B cell (primary cell): ENCODE results near the gene TLX1. TPM values are rescaled to one million over a fixed set of nuclear protein-coding genes. Genes with fewer than 3 reads are reported as not detected.

Experiments
- ATAC-seq: fragments of 200-7000 bp; cut with Tn5 transposase; one replicate; pipeline ENCODE4 v1.10.0; 2021; ENCODE audit warnings: low read depth, mild to moderate bottlenecking, moderate number of reproducible peaks, moderate library complexity
- CTCF ChIA-PET: fragments of 350-600 bp; sonication (Branson Sonifier 250); formaldehyde crosslinking; loops from one replicate; lab custom pipeline; 2021; ENCODE audit warnings: antibody characterized with exemption, inconsistent platforms; lab: Charles Lee
- POLR2A ChIA-PET: fragments of 350-600 bp; sonication (Branson Sonifier 250); formaldehyde crosslinking; loops from one replicate; lab custom pipeline; 2021; ENCODE audit warnings: antibody characterized with exemption; lab: Charles Lee
- DNase-seq: peaks from one replicate; pipeline ENCODE4 v3.0.0; 2013
- H2AFZ ChIP-seq: 2 replicates; pipeline ENCODE4 v1.6.1; 2012; ENCODE audit warnings: mild to moderate bottlenecking, low read depth, low read length; ENCODE audit not compliant: insufficient read depth, poor library complexity, severe bottlenecking
- H3K27ac ChIP-seq, 2 donors: 1 replicate in 1 of 2; 2 replicates in 1 of 2; pipeline ENCODE4 v1.5.1; 2012 to 2013; ENCODE audit warnings: low read length in 2 of 2, mild to moderate bottlenecking in 2 of 2, moderate library complexity in 1 of 2
- H3K27me3 ChIP-seq, 4 experiments: fragments of 200-600 bp in 1 of 4; sonication (generic) in 1 of 4; replicated peaks in 1 of 4; 1 replicate in 2 of 4; 2 replicates in 2 of 4; pipeline versions ENCODE4 v1.6.1 to v1.7.0; 2013 to 2016; ENCODE audit warnings: low read length in 3 of 4, mild to moderate bottlenecking in 2 of 4, mixed read lengths in 1 of 4, moderate library complexity in 1 of 4; ENCODE audit not compliant: insufficient read depth in 4 of 4, control insufficient read depth in 3 of 4; ENCODE audit errors: control extremely low read depth in 1 of 4
- H3K36me3 ChIP-seq, 2 experiments: replicated peaks in 1 of 2; 1 replicate in 1 of 2; 2 replicates in 1 of 2; pipeline versions ENCODE4 v1.6.1 to v1.7.1; 2013; ENCODE audit warnings: low read length in 1 of 2; ENCODE audit not compliant: insufficient read depth in 2 of 2, control insufficient read depth in 1 of 2; ENCODE audit errors: control extremely low read depth in 1 of 2, extremely low read depth in 1 of 2
- H3K4me1 ChIP-seq, 2 donors: fragments of 200-600 bp in 1 of 2; sonication (generic) in 1 of 2; 1 replicate in 1 of 2; 2 replicates in 1 of 2; pipeline versions ENCODE4 v1.5.1 to v1.6.1; 2013 to 2017; ENCODE audit warnings: low read length in 2 of 2; ENCODE audit not compliant: control insufficient read depth in 2 of 2, insufficient read depth in 2 of 2
- H3K4me2 ChIP-seq: replicated peaks from 2 replicates; pipeline ENCODE3; 2012; ENCODE audit warnings: mild to moderate bottlenecking, low read depth, low read length; ENCODE audit not compliant: poor library complexity, severe bottlenecking
- H3K4me3 ChIP-seq, 5 experiments: fragments of 200-600 bp in 1 of 5; sonication (generic) in 1 of 5; 1 replicate in 3 of 5; 2 replicates in 2 of 5; pipeline versions ENCODE4 v1.5.1 to v1.7.0; 2011 to 2016; ENCODE audit warnings: low read length in 4 of 5, mild to moderate bottlenecking in 4 of 5, low read depth in 2 of 5, control low read depth in 1 of 5, moderate library complexity in 1 of 5; ENCODE audit not compliant: insufficient read depth in 1 of 5; ENCODE audit errors: control extremely low read depth in 1 of 5, extremely low read depth in 1 of 5
- H3K79me2 ChIP-seq: fragments of 200-600 bp; sonication (generic); one replicate; pipeline ENCODE4 v1.6.0; 2016; ENCODE audit warnings: low read length; ENCODE audit not compliant: control insufficient read depth, insufficient read depth
- H3K9ac ChIP-seq: fragments of 200-600 bp; sonication (generic); 2 replicates; pipeline ENCODE4 v1.6.1; 2017; ENCODE audit warnings: mild to moderate bottlenecking, low read length, moderate library complexity
- H3K9me3 ChIP-seq, 3 donors: one replicate each; pipeline versions ENCODE4 v1.6.1 to v1.7.1; 2013; ENCODE audit warnings: low read length in 2 of 3; ENCODE audit not compliant: control insufficient read depth in 2 of 3, insufficient read depth in 1 of 3; ENCODE audit errors: control extremely low read depth in 1 of 3
- H4K20me1 ChIP-seq: 2 replicates; pipeline ENCODE4 v1.6.0; 2012; ENCODE audit warnings: mild to moderate bottlenecking, low read length; ENCODE audit not compliant: insufficient read depth, control insufficient read depth, poor library complexity, severe bottlenecking
- H3K27ac Mint-ChIP-seq: one replicate; pipeline ENCODE4 v1.8.0; 2021; ENCODE audit warnings: mixed read lengths
- H3K27me3 Mint-ChIP-seq: one replicate; pipeline ENCODE4 v1.8.0; 2021; ENCODE audit warnings: mixed read lengths
- H3K4me1 Mint-ChIP-seq: one replicate; pipeline ENCODE4 v1.8.0; 2021; ENCODE audit warnings: mixed read lengths
- H3K4me3 Mint-ChIP-seq: one replicate; pipeline ENCODE4 v1.8.0; 2021; ENCODE audit warnings: mixed read lengths
- H3K9me3 Mint-ChIP-seq: one replicate; pipeline ENCODE4 v1.8.0; 2022; ENCODE audit warnings: mixed read lengths; ENCODE audit not compliant: insufficient read depth
- CTCF ChIP-seq: fragments of 200-600 bp; IDR thresholded peaks from one replicate; pipeline ENCODE4 v1.8.0; 2022; ENCODE audit warnings: antibody characterized with exemption, mild to moderate bottlenecking
- EZH2 ChIP-seq: IDR thresholded peaks from 2 replicates; pipeline ENCODE4 v1.6.1; 2012; ENCODE audit warnings: borderline replicate concordance, low read depth, mild to moderate bottlenecking, moderate library complexity, low read length; ENCODE audit not compliant: insufficient read depth, poor library complexity, severe bottlenecking
- WGBS: methylation state at CpG from one replicate; pipeline ENCODE4 v1.1.5; 2013; ENCODE audit warnings: missing lambda C conversion rate; ENCODE audit not compliant: insufficient coverage; 5-methylcytosine and 5-hydroxymethylcytosine counted together
- intact Hi-C: fragments of 100-400 bp; cut with micrococcal nuclease; formaldehyde crosslinking; loops from one replicate; pipeline ENCODE4 v1.10.0; 2022
- polyA plus RNA-seq: library from polyadenylated mRNA; depleted of rRNA; stranded (reverse); fragments of >200 nt; gene quantifications from 2 replicates; pipeline ENCODE4 v1.2.3, GENCODE V29; 2012
- total RNA-seq, 2 donors: library from RNA; stranded (reverse); fragments of 120-200 nt in 1 of 2; gene quantifications; 1 replicate in 1 of 2; 2 replicates in 1 of 2; pipeline versions ENCODE4 v1.2.3 to v1.2.4, GENCODE V29; 2013 to 2022

Gene TLX1
- total and polyA plus RNA-seq, 2 donors (not counting 1 experiment from before 2014, with no cell fraction given): not detected

DNA sequence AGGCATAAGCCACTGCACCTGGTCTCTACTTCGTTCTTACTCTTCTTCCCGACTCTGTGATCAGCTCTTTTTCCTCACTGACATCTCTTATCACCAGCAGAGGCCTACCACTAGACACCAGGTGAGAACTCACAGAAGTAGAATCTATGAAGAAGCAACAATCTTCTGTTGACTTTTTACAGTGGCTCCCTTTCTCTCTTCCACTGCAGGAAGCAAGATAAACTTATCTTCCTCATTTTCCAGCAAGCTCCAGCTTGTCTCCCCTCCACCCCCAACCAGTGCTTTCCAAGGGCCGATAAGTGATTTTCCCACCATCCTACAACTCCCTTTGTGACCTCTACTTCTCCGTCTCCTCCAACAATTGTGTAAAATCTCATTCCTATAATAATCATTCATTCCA, 45.5 kb downstream of the TLX1 start:
- Mint-ChIP-seq H3K9me3 (peaks cover 10% of the 10 kb centered on the region), H3K27ac (no peak overlapping the region), H3K27me3 (peaks cover 59% of the 10 kb centered on the region), H3K4me1 (peaks cover 2% of the 10 kb centered on the region), H3K4me3 (no peak overlapping the region)
- no peak overlapping the region for H3K27ac ChIP-seq
- no peak overlapping the region for H2AFZ ChIP-seq
- no peaks in the 10 kb centered on the region for H3K79me2 ChIP-seq
- TF ChIP-seq EZH2 (no peak), CTCF (no peak)
- H3K9ac ChIP-seq: no peak overlapping the region
- POLR2A ChIA-PET: no interaction called here
- H3K4me2 ChIP-seq: no peak overlapping the region
- H3K9me3 ChIP-seq: peaks cover 0 to 22% (median 10%) of the 10 kb centered on the region in 3 donors
- no peaks in the 10 kb centered on the region for H4K20me1 ChIP-seq
- DNase-seq (no peak), ATAC-seq (no peak)
- H3K4me1 ChIP-seq: no peaks in the 10 kb centered on the region
- intact Hi-C loops: no loop called here
- WGBS: 57% methylated on average over 4 of the region's 4 CpGs
- CTCF ChIA-PET: interaction anchor here (1.4 kb wide), 1 partner anchor 15 kb away, joined by 3 read pairs; no protein-coding TSS in a partner anchor
- H3K4me3 ChIP-seq: no peak overlapping the region
- no peaks in the 10 kb centered on the region for H3K36me3 ChIP-seq
- H3K27me3 ChIP-seq: peaks cover 0 to 30% (median 2%) of the 10 kb centered on the region in 4 experiments

- WGBS: no CpG with 5 or more reads among the region's 2 CpGs
- no peak for ATAC-seq
- no peaks in the 10 kb centered on the region for H3K4me1 Mint-ChIP-seq
Observed at GRCh38 chr10:101182936-101183335, 51.8 kb downstream of the TLX1 start.

More at GRCh38 chr10:101182936-101183335, 51.8 kb downstream of the TLX1 start:
- no peaks in the 10 kb centered on the region for H4K20me1 ChIP-seq
- Mint-ChIP-seq H3K9me3 (no peaks in the 10 kb centered on the region), H3K4me3 (no peak overlapping the region), H3K27me3 (peaks cover 39% of the 10 kb centered on the region), H3K27ac (no peak overlapping the region)
- no peaks in the 10 kb centered on the region for H3K4me1 ChIP-seq
- intact Hi-C loops: no loop called here
- H3K27ac ChIP-seq: no peak overlapping the region
- no peaks in the 10 kb centered on the region for H3K79me2 ChIP-seq
- H3K4me2 ChIP-seq: no peak overlapping the region
- no peak for TF ChIP-seq CTCF
- TF ChIP-seq EZH2: no peak
- no peak for DNase-seq
- no peaks in the 10 kb centered on the region for H3K36me3 ChIP-seq
- ChIA-PET POLR2A (no interaction called here), CTCF (no interaction called here)
- H3K4me3 ChIP-seq: no peak overlapping the region
- H2AFZ ChIP-seq: no peak overlapping the region
- H3K27me3 ChIP-seq: peaks cover 0 to 16% (median 10%) of the 10 kb centered on the region in 4 experiments
- no peak overlapping the region for H3K9ac ChIP-seq
- H3K9me3 ChIP-seq: no peaks in the 10 kb centered on the region
